H1 (cell line): Measurements from ENCODE around the gene CCDC91. TPM values are rescaled to one million over a fixed set of nuclear protein-coding genes. Genes with fewer than 3 reads are reported as not detected.

Experiments used
- SP1 ChIP-seq: IDR thresholded peaks from 2 replicates; pipeline ENCODE4 v1.6.1; 2011; ENCODE audit warnings: low read depth, low read length
- polyA plus RNA-seq, 7 experiments: library from polyadenylated mRNA; depleted of rRNA in 3 of 7; stranded (reverse) in 5 of 7; unstranded in 2 of 7; fragments of >200 nt in 5 of 7; fragments of 200-250 nt in 2 of 7; gene quantifications; 1 replicate in 5 of 7; 2 replicates in 1 of 7; 4 replicates in 1 of 7; pipeline versions ENCODE4 v1.2.1 to v1.2.3, GENCODE V29; 2011 to 2013; ENCODE audit warnings: missing spikeins in 2 of 7, mixed read lengths in 2 of 7
- total RNA-seq: library from RNA; stranded (reverse); fragmentation: NEBNext Ultra II Directional; extraction: Animal tissue kit (Norgen Biotek cat#: 25700); gene quantifications from 2 replicates; pipeline ENCODE4 v1.2.1, GENCODE V29; 2021

The CCDC91 gene
- total and polyA plus RNA-seq, 2 of the 8 experiments (the other 6 are each of a cell fraction or from before 2014, with no cell fraction given), result 8.6 to 23.1 TPM

DNA sequence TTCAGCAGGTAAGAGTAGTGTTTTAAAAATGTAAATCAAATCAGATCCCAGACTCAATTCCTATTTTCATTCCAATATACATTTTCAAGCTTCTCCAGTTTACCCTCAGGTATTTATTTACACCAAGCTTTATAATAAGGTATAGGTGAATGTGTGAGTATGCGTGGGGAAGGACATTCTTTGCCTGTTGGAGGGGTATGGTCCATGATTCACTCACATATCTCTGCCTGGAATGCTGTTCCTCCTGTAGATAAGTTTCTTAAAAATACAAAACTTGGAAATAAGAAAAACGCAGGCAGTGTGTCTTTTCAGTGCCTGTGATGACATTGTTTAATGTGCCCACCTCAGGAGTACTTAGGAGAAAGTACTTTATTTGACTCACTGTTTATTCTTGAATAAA, 118.6 kb downstream of the CCDC91 start (continued):
- TF ChIP-seq SP1, result no peak
